Esophagus muscularis mucosa (tissue), 4 donors: Measurements from ENCODE around the gene OTOG. TPM values are rescaled to one million over a fixed set of nuclear protein-coding genes. Genes with fewer than 3 reads are reported as not detected.
A peak's percentile ranks its signal among the peaks of the same experiment; 100 is the strongest.

Experiments
- DNase-seq: peaks from one replicate; pipeline ENCODE4 v3.0.0-alpha.2; 2017; ENCODE audit errors: extremely low spot score
- H3K27ac ChIP-seq, 4 donors: fragments of 200-600 bp; sonication (generic); replicated peaks in 1 of 4; 1 replicate in 3 of 4; 2 replicates in 1 of 4; pipeline ENCODE4 v1.5.1; 2016 to 2019; ENCODE audit warnings: mild to moderate bottlenecking in 1 of 4
- H3K27me3 ChIP-seq, 4 donors: fragments of 200-600 bp; sonication (generic); one replicate each; pipeline versions ENCODE4 v1.5.1 to v1.6.0; 2016 to 2019
- H3K36me3 ChIP-seq, 4 donors: fragments of 200-600 bp; sonication (generic); one replicate each; pipeline ENCODE4 v1.5.1; 2016 to 2019
- H3K4me1 ChIP-seq, 4 donors: fragments of 200-600 bp; sonication (generic); one replicate each; pipeline ENCODE4 v1.5.1; 2016 to 2019
- H3K4me3 ChIP-seq, 4 donors: fragments of 200-600 bp; sonication (generic); 1 replicate in 2 of 4; 2 replicates in 2 of 4; pipeline ENCODE4 v1.5.1; 2016 to 2019; ENCODE audit warnings: mild to moderate bottlenecking in 4 of 4, moderate library complexity in 1 of 4
- H3K9me3 ChIP-seq, 4 donors: fragments of 200-600 bp; sonication (generic); 1 replicate in 3 of 4; 2 replicates in 1 of 4; pipeline ENCODE4 v1.5.1; 2016 to 2019
- EP300 ChIP-seq: sonication (generic); formaldehyde crosslinking; IDR thresholded peaks from one replicate; pipeline ENCODE4 v1.6.1; 2017; ENCODE audit warnings: antibody characterized with exemption
- POLR2A ChIP-seq: fragments of 450-650 bp; IDR thresholded peaks from one replicate; pipeline ENCODE4 v1.6.1; 2017; ENCODE audit warnings: antibody characterized with exemption, moderate library complexity, mild to moderate bottlenecking, low read depth
- POLR2AphosphoS5 ChIP-seq, 2 donors: sonication (generic); formaldehyde crosslinking; IDR thresholded peaks; one replicate each; pipeline ENCODE4 v1.6.1; 2017; ENCODE audit warnings: antibody characterized with exemption in 2 of 2
- WGBS: methylation state at CpG from one replicate; pipeline ENCODE4 v1.1.5; 2018; 5-methylcytosine and 5-hydroxymethylcytosine counted together
- intact Hi-C: fragments of 100-400 bp; cut with DNase I; formaldehyde crosslinking; loops from one replicate; pipeline ENCODE4 v1.15.1; 2023
- total RNA-seq, 4 donors: library from RNA; depleted of rRNA; stranded (reverse); fragments of >200 nt; gene quantifications; one replicate each; pipeline versions ENCODE4 v1.1.0 to v1.2.1, GENCODE V29; 2016
- TF ChIP-seq, protein P1 (sequence below), 3 experiments: fragments of 200-600 bp in 2 of 3; fragments of 450-650 bp in 1 of 3; sonication (generic) in 2 of 3; IDR thresholded peaks; one replicate each; pipeline ENCODE4 v1.5.1; 2017 to 2019; ENCODE audit warnings: antibody characterized with exemption in 3 of 3, mild to moderate bottlenecking in 2 of 3, moderate library complexity in 1 of 3

Gene OTOG
- total RNA-seq, 4 donors from 2014 or later = not detected

- intact Hi-C loops = no loop called here
- Histone ChIP-seq H3K4me1 (no peaks in the 10 kb centered on the region), H3K9me3 (no peaks in the 10 kb centered on the region), H3K36me3 (no peaks in the 10 kb centered on the region), H3K27me3 (peaks cover 0 to 3% (median 0%) of the 10 kb centered on the region in 4 donors), H3K27ac (no peak overlapping the region), H3K4me3 (no peak overlapping the region)
- no peak for TF ChIP-seq EP300
- no peak for TF ChIP-seq POLR2A
- TF ChIP-seq, protein P1, sequence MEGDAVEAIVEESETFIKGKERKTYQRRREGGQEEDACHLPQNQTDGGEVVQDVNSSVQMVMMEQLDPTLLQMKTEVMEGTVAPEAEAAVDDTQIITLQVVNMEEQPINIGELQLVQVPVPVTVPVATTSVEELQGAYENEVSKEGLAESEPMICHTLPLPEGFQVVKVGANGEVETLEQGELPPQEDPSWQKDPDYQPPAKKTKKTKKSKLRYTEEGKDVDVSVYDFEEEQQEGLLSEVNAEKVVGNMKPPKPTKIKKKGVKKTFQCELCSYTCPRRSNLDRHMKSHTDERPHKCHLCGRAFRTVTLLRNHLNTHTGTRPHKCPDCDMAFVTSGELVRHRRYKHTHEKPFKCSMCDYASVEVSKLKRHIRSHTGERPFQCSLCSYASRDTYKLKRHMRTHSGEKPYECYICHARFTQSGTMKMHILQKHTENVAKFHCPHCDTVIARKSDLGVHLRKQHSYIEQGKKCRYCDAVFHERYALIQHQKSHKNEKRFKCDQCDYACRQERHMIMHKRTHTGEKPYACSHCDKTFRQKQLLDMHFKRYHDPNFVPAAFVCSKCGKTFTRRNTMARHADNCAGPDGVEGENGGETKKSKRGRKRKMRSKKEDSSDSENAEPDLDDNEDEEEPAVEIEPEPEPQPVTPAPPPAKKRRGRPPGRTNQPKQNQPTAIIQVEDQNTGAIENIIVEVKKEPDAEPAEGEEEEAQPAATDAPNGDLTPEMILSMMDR (IDR thresholded peaks at IDR 0.05) = no peak
- no peak for TF ChIP-seq POLR2AphosphoS5 (IDR thresholded peaks at IDR 0.05)
- peak; percentile 87 for DNase-seq
- WGBS = no CpG with 5 or more reads among the region's 9 CpGs
These were observed 88.5 kb downstream of the OTOG start for GRCh38 chr11:17635551-17635938.

DNA sequence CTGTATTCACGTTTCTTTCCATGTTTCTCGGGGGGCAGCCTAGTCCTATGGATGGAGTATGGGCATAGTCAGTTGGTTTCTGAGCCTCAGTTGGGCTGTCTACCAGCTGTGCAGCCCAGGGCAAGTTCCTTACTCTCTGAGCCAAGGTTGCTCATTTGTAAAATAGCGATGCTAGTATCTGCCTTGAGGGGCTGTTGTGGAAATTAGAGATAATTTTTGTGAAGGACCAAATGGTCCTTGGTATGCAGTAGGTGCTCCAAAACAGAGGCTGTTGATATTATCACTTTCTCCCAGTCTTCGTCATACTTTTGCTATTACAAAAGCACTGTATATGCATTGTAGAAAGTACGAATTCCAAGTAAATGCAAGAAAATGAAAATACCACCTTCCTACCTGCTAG is 89.7 kb downstream of the OTOG start:
- Histone ChIP-seq H3K4me3 (no peak overlapping the region), H3K4me1 (no peaks in the 10 kb centered on the region), H3K9me3 (no peaks in the 10 kb centered on the region), H3K36me3 (no peaks in the 10 kb centered on the region), H3K27ac (no peak overlapping the region), H3K27me3 (peaks cover 0 to 5% (median 0%) of the 10 kb centered on the region in 4 donors)
- intact Hi-C loops = no loop called here
- no peak for TF ChIP-seq EP300
- no peak for TF ChIP-seq POLR2A
- TF ChIP-seq, protein P1 (IDR thresholded peaks at IDR 0.05) = no peak
- TF ChIP-seq POLR2AphosphoS5 (IDR thresholded peaks at IDR 0.05) = no peak
- DNase-seq = no peak
- WGBS = 79% methylated on average over 5 of the region's 5 CpGs

GRCh38 chr11:17637901-17638300 is 90.8 kb downstream of the OTOG start:
- no peak for TF ChIP-seq POLR2AphosphoS5 (IDR thresholded peaks at IDR 0.05)
- TF ChIP-seq, protein P1 (IDR thresholded peaks at IDR 0.05) = no peak
- no peak for TF ChIP-seq POLR2A
- no peak for TF ChIP-seq EP300
- DNase-seq = peak; percentile 91
- 80% methylated on average over 3 of the region's 4 CpGs for WGBS
- intact Hi-C loops = no loop called here
- no peaks in the 10 kb centered on the region for H3K4me1 ChIP-seq
- H3K9me3 ChIP-seq = no peaks in the 10 kb centered on the region
- no peak overlapping the region for H3K4me3 ChIP-seq
- H3K27ac ChIP-seq = no peak overlapping the region
- H3K36me3 ChIP-seq = no peaks in the 10 kb centered on the region
- peaks cover 0 to 5% (median 0%) of the 10 kb centered on the region in 4 donors for H3K27me3 ChIP-seq

DNA sequence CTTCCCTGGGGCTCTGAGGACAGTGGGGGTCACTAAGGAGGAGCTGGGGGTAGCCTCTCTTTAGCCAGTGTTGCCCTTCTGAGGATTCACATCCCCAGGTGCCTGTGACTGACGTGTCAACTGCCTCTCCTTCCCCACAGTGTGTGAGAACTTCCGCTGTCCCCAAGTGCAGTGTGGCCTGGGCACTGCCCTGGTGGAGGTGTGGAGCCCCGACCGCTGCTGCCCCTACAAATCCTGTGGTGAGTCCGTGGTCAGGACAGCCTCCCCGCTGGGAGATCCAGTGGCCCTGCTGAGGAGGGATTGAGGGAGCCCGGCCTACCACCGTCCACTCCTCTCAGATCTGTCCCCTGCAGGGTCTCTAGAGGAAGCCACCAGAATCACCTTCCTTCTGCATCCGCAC is 91.3 kb downstream of the OTOG start:
- Histone ChIP-seq H3K36me3 (no peaks in the 10 kb centered on the region), H3K27ac (no peak overlapping the region), H3K9me3 (no peaks in the 10 kb centered on the region), H3K27me3 (peaks cover 0 to 5% (median 0%) of the 10 kb centered on the region in 4 donors), H3K4me1 (no peaks in the 10 kb centered on the region), H3K4me3 (no peak overlapping the region)
- DNase-seq = peak; percentile 85
- TF ChIP-seq, protein P1 (IDR thresholded peaks at IDR 0.05) = no peak
- TF ChIP-seq POLR2A (no peak), EP300 (no peak), POLR2AphosphoS5 (IDR thresholded peaks at IDR 0.05) (no peak)
- 95% methylated on average over 4 of the region's 9 CpGs for WGBS
- intact Hi-C loops = no loop called here

DNA sequence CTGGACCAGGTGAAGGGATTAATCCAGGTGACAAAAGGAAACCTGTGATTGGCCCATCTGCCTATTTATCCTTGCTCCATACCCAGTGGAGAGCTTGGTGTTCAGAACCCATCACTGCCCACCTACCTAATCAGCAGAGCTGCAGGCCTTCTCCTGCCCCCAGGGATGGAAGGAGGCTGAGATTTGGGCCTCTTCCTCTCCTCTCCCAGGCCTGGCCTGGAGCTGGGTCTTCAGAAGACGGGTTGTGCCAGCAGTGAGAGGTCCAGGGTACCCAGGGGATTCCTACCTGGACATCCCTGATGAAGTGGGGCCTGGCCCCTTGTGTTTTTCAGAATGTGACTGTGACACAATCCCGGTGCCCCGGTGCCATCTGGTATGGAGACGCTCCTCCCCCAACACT is 92.0 kb downstream of the OTOG start:
- Histone ChIP-seq H3K27me3 (peaks cover 0 to 5% (median 0%) of the 10 kb centered on the region in 4 donors), H3K4me1 (no peaks in the 10 kb centered on the region), H3K27ac (no peak overlapping the region), H3K4me3 (no peak overlapping the region), H3K36me3 (no peaks in the 10 kb centered on the region), H3K9me3 (no peaks in the 10 kb centered on the region)
- TF ChIP-seq EP300 (no peak), POLR2AphosphoS5 (IDR thresholded peaks at IDR 0.05) (no peak), POLR2A (no peak)
- TF ChIP-seq, protein P1 (IDR thresholded peaks at IDR 0.05) = no peak
- intact Hi-C loops = no loop called here
- WGBS = 91% methylated on average over 4 of the region's 4 CpGs
- DNase-seq = peak; percentile 89
